GM12878 (cell line): Measurements from ENCODE around the gene C21orf58. TPM values are rescaled to one million over a fixed set of nuclear protein-coding genes. Genes with fewer than 3 reads are reported as not detected.

Experiments
- ATAC-seq: fragments of 200-7000 bp; cut with Tn5 transposase; 3 replicates; pipeline ENCODE4 v1.9.1; 2020; ENCODE audit warnings: mild to moderate bottlenecking, moderate library complexity
- BruUV-seq: library from RNA; stranded (reverse); fragments of 400-500 nt; replicated peaks from 2 replicates; lab custom pipeline; 2021; lab: Mats Ljungman, UMichigan
- CTCF ChIA-PET: fragments of 300-600 bp; sonication (Branson Sonifier 250); formaldehyde crosslinking; extraction: SDS; loops from one replicate; lab custom pipeline; 2021; ENCODE audit warnings: inconsistent platforms; lab: Yijun Ruan, JAX
- POLR2A ChIA-PET: fragments of 350-600 bp; formaldehyde crosslinking; extraction: SDS; loops from one replicate; lab custom pipeline; 2021; ENCODE audit warnings: inconsistent platforms; lab: Charles Lee
- RAD21 ChIA-PET: fragments of 300-600 bp; sonication (Branson Sonifier 250); formaldehyde crosslinking; loops from one replicate; lab custom pipeline; 2023; ENCODE audit warnings: antibody characterized with exemption; ENCODE audit not compliant: unreplicated experiment; lab: Charles Lee
- SMC1A ChIA-PET: fragments of 300-600 bp; sonication (Branson Sonifier 250); formaldehyde crosslinking; loops from one replicate; lab custom pipeline; 2023; ENCODE audit not compliant: unreplicated experiment, uncharacterized antibody; lab: Charles Lee
- DNase-seq: peaks from one replicate; pipeline ENCODE4 v3.0.0-alpha.2; 2011; ENCODE audit warnings: low read depth, low spot score
- FAIRE-seq: peaks from 3 replicates; lab custom pipeline; 2011; peaks lifted over from hg19 to GRCh38; lab: Jason Lieb, UNC
- H2AFZ ChIP-seq: 2 replicates; pipeline ENCODE4 v1.6.0; 2011; ENCODE audit warnings: low read depth, low read length, control low read depth; ENCODE audit not compliant: control insufficient read depth
- H3K27ac ChIP-seq: 2 replicates; pipeline ENCODE4 v1.5.1; 2011; ENCODE audit warnings: control low read depth; ENCODE audit not compliant: control insufficient read depth, insufficient read depth
- H3K27me3 ChIP-seq, 2 experiments: replicated peaks in 1 of 2; 2 replicates each; pipeline versions ENCODE4 v1.6.0 to v1.6.1; 2011; ENCODE audit warnings: low read length in 1 of 2; ENCODE audit not compliant: control insufficient read depth in 2 of 2, insufficient read depth in 2 of 2
- H3K36me3 ChIP-seq, 2 experiments: 2 replicates each; pipeline ENCODE4 v1.5.1; 2011; ENCODE audit warnings: low read length in 1 of 2; ENCODE audit not compliant: control insufficient read depth in 2 of 2, insufficient read depth in 2 of 2
- H3K4me1 ChIP-seq: 2 replicates; pipeline ENCODE4 v1.6.1; 2011; ENCODE audit warnings: mild to moderate bottlenecking, low read length, moderate library complexity, mixed read lengths; ENCODE audit not compliant: control insufficient read depth, insufficient read depth
- H3K4me2 ChIP-seq: 2 replicates; pipeline ENCODE4 v1.6.0; 2011; ENCODE audit warnings: control low read depth; ENCODE audit not compliant: control insufficient read depth, insufficient read depth
- H3K4me3 ChIP-seq: fragments of 200-600 bp; sonication (generic); 2 replicates; pipeline ENCODE4 v1.5.1; 2016
- H3K79me2 ChIP-seq: 2 replicates; pipeline ENCODE4 v1.6.0; 2011; ENCODE audit warnings: low read length; ENCODE audit not compliant: control insufficient read depth, insufficient read depth
- H3K9ac ChIP-seq: 2 replicates; pipeline ENCODE4 v1.8.0; 2011; ENCODE audit warnings: low read length, control low read depth, mixed read lengths; ENCODE audit not compliant: control insufficient read depth, insufficient read depth
- H3K9me3 ChIP-seq: replicated peaks from 3 replicates; pipeline ENCODE4 v1.5.1; 2011; ENCODE audit warnings: mild to moderate bottlenecking, low read length; ENCODE audit not compliant: control insufficient read depth, insufficient read depth
- H4K20me1 ChIP-seq: 2 replicates; pipeline ENCODE4 v1.6.0; 2011; ENCODE audit not compliant: control insufficient read depth, insufficient read depth
- ATF7 ChIP-seq: fragments of 450-650 bp; IDR thresholded peaks from 2 replicates; pipeline ENCODE4 v1.6.1; 2016; ENCODE audit warnings: low read depth, mild to moderate bottlenecking
- MEF2B ChIP-seq: fragments of 450-650 bp; IDR thresholded peaks from 2 replicates; pipeline ENCODE4 v1.6.1; 2018; ENCODE audit warnings: mild to moderate bottlenecking, moderate library complexity; ENCODE audit not compliant: partially characterized antibody, poor library complexity, severe bottlenecking
- SIN3A ChIP-seq: IDR thresholded peaks from 2 replicates; pipeline ENCODE4 v1.6.1; 2012; ENCODE audit warnings: low read depth, low read length, improper control_type of control experiment
- SP1 ChIP-seq: IDR thresholded peaks from one replicate; pipeline ENCODE4 v1.6.1; 2011; ENCODE audit warnings: low read depth, low read length
- TARDBP ChIP-seq: IDR thresholded peaks from 2 replicates; pipeline ENCODE4 v1.6.1; 2016; ENCODE audit warnings: borderline replicate concordance
- ZBTB11 ChIP-seq: fragments of 450-650 bp; formaldehyde crosslinking; IDR thresholded peaks from 2 replicates; pipeline ENCODE4 v1.5.0; 2022; ENCODE audit warnings: mild to moderate bottlenecking, missing genetic modification characterization
- WGBS: methylation state at CpG from one replicate; pipeline ENCODE4 v1.1.6; 2016; ENCODE audit warnings: low lambda C conversion rate; ENCODE audit not compliant: insufficient replicate concordance, insufficient coverage; ENCODE audit errors: missing lambda C conversion rate; 5-methylcytosine and 5-hydroxymethylcytosine counted together
- in situ Hi-C: fragments of 300-500 bp; cut with MboI; formaldehyde crosslinking; loops from 9 replicates; pipeline ENCODE4 v1.14.3; 2018; ENCODE audit warnings: mixed read lengths
- intact Hi-C: fragments of 100-400 bp; cut with micrococcal nuclease; formaldehyde crosslinking; loops from one replicate; pipeline ENCODE4 v1.14.2; 2022; ENCODE audit not compliant: unreplicated experiment
- polyA plus RNA-seq, 11 experiments: library from polyadenylated mRNA; depleted of rRNA in 4 of 11; unstranded in 6 of 11; stranded (reverse) in 5 of 11; fragments of >200 nt; fragmentation: Nextera tagmentation in 4 of 11; fragmentation: Illumina TruSeq in 1 of 11; extraction: Ambion mirVana in 4 of 11; extraction: Trizol in 1 of 11; gene quantifications; 1 replicate in 1 of 11; 2 replicates in 10 of 11; pipeline versions ENCODE4 v1.2.1 to v1.2.3, GENCODE V29; 2011 to 2016; ENCODE audit warnings: inconsistent platforms in 2 of 11, missing spikeins in 2 of 11, low read depth in 1 of 11
- total RNA-seq, 4 experiments: library from RNA; depleted of rRNA in 3 of 4; stranded (reverse); fragments of >200 nt in 3 of 4; fragmentation: Illumina TruSeq in 1 of 4; extraction: Trizol in 1 of 4; gene quantifications; 2 replicates each; pipeline versions ENCODE4 v1.2.1 to v1.2.3, GENCODE V29; 2013 to 2021

Gene C21orf58
- total and polyA plus RNA-seq, 10 of the 15 experiments (the other 5 are each of a cell fraction or from before 2014, with no cell fraction given) = 1.1 to 22.3 (median 11.8) TPM

DNA sequence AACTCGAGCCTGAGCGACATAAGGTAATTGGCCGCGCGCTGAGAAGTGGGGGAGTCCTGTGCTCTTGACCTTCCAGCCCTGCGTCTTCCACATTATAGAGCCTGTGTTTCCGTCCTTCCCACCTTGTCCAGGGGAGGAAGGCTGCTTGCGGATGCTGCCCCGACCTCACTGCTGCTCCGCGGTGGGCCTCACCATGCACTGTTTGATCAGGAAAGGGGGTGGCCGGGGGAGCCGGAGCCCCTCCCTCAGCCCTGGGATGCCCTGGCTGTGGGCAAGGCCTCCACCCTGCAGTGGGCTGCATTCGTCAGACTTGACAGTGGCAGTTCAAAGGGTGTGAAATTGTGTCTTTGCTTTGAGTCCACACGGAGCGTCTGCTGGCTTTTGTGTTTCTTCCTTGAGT, 30.4 kb upstream of the C21orf58 start (continued):
- TF ChIP-seq ZBTB11 (CRISPR knock-in tag) (no peak), SIN3A (no peak)

- no peak for FAIRE-seq
- RAD21 ChIA-PET = no interaction called here
- H3K4me2 ChIP-seq = no peak overlapping the region
- no peak for DNase-seq
- TF ChIP-seq TARDBP (no peak), SP1 (no peak), MEF2B (no peak), ATF7 (no peak)
- TF ChIP-seq, all 136 proteins: peak for 0
- WGBS = 78% methylated on average over 14 of the region's 14 CpGs
- Histone ChIP-seq H3K27ac (no peak overlapping the region), H3K4me1 (peaks cover 3% of the 10 kb centered on the region; the same call in 1 of the 2 replicates), H3K9ac (no peak overlapping the region), H3K4me3 (no peak overlapping the region), H3K9me3 (no peaks in the 10 kb centered on the region), H3K36me3 (peaks cover 18 to 65% of the 10 kb centered on the region in 2 experiments), H3K79me2 (no peaks in the 10 kb centered on the region), H2AFZ (no peak overlapping the region), H4K20me1 (no peaks in the 10 kb centered on the region), H3K27me3 (no peaks in the 10 kb centered on the region)
- POLR2A ChIA-PET = no interaction called here
- no TSS peak for BruUV-seq
- in situ Hi-C loops (no loop called here), intact Hi-C loops (no loop called here)
- CTCF ChIA-PET = no interaction called here
- SMC1A ChIA-PET = no interaction called here
- no peak for ATAC-seq
Measured at GRCh38 chr21:46352913-46353312, 29.2 kb upstream of the C21orf58 start.
